Astrocyte (in vitro differentiated cells and primary cell): Measurements from ENCODE around the gene OSBPL2. TPM values are rescaled to one million over a fixed set of nuclear protein-coding genes. Genes with fewer than 3 reads are reported as not detected.

Source experiments
- DNase-seq: peaks from one replicate; pipeline ENCODE4 v3.0.0-alpha.2; 2010; ENCODE audit warnings: low read depth
- FAIRE-seq: peaks from 2 replicates; lab custom pipeline; 2011; peaks lifted over from hg19 to GRCh38; lab: Jason Lieb, UNC
- H2AFZ ChIP-seq: 2 replicates; pipeline ENCODE4 v1.6.0; 2012; ENCODE audit warnings: low read depth, low read length, inconsistent platforms
- H3K27ac ChIP-seq: 2 replicates; pipeline ENCODE4 v1.5.1; 2011; ENCODE audit warnings: low read depth, low read length, inconsistent platforms
- H3K27me3 ChIP-seq: 2 replicates; pipeline ENCODE4 v1.6.0; 2011; ENCODE audit warnings: low read length, inconsistent platforms; ENCODE audit not compliant: insufficient read depth
- H3K36me3 ChIP-seq: 2 replicates; pipeline ENCODE4 v1.5.1; 2011; ENCODE audit warnings: low read length, inconsistent platforms; ENCODE audit not compliant: insufficient read depth
- H3K4me1 ChIP-seq: 2 replicates; pipeline ENCODE4 v1.5.1; 2011; ENCODE audit warnings: low read length, inconsistent platforms; ENCODE audit not compliant: insufficient read depth
- H3K4me2 ChIP-seq: 2 replicates; pipeline ENCODE4 v1.6.0; 2012; ENCODE audit warnings: low read length, inconsistent platforms
- H3K4me3 ChIP-seq: 2 replicates; pipeline ENCODE4 v1.5.1; 2011; ENCODE audit warnings: low read depth, mild to moderate bottlenecking, low read length, inconsistent platforms; ENCODE audit not compliant: insufficient read depth
- H3K79me2 ChIP-seq: 2 replicates; pipeline ENCODE4 v1.6.0; 2012; ENCODE audit warnings: mild to moderate bottlenecking, low read length, inconsistent platforms; ENCODE audit not compliant: insufficient read depth
- H3K9ac ChIP-seq: 2 replicates; pipeline ENCODE4 v1.6.0; 2012; ENCODE audit warnings: mild to moderate bottlenecking, low read length, inconsistent platforms
- H3K9me3 ChIP-seq: 2 replicates; pipeline ENCODE4 v1.5.1; 2012; ENCODE audit warnings: low read depth, mild to moderate bottlenecking, low read length, inconsistent platforms; ENCODE audit not compliant: insufficient read depth
- H4K20me1 ChIP-seq: 2 replicates; pipeline ENCODE4 v1.6.0; 2012; ENCODE audit warnings: low read length, inconsistent platforms; ENCODE audit not compliant: insufficient read depth
- H3K27ac Mint-ChIP-seq: one replicate; pipeline ENCODE4 v1.8.0; 2021; ENCODE audit warnings: mild to moderate bottlenecking, mixed read lengths; ENCODE audit not compliant: unreplicated experiment
- H3K27me3 Mint-ChIP-seq: one replicate; pipeline ENCODE4 v1.8.0; 2021; ENCODE audit warnings: low read depth, mixed read lengths; ENCODE audit not compliant: unreplicated experiment
- H3K36me3 Mint-ChIP-seq: one replicate; pipeline ENCODE4 v1.8.0; 2021; ENCODE audit warnings: low read depth, mixed read lengths; ENCODE audit not compliant: unreplicated experiment
- H3K4me1 Mint-ChIP-seq: one replicate; pipeline ENCODE4 v1.8.0; 2021; ENCODE audit warnings: low read depth, mixed read lengths; ENCODE audit not compliant: unreplicated experiment
- H3K4me3 Mint-ChIP-seq: one replicate; pipeline ENCODE4 v1.8.0; 2021; ENCODE audit warnings: mild to moderate bottlenecking, moderate library complexity, mixed read lengths; ENCODE audit not compliant: unreplicated experiment
- H3K9me3 Mint-ChIP-seq: one replicate; pipeline ENCODE4 v1.8.0; 2021; ENCODE audit warnings: mild to moderate bottlenecking, mixed read lengths; ENCODE audit not compliant: unreplicated experiment
- EZH2 ChIP-seq: IDR thresholded peaks from 2 replicates; pipeline ENCODE4 v1.6.1; 2012; ENCODE audit warnings: mild to moderate bottlenecking, low read length, inconsistent platforms; ENCODE audit not compliant: insufficient read depth
- total RNA-seq: library from RNA; stranded (reverse); gene quantifications from 2 replicates; pipeline ENCODE4 v1.2.1, GENCODE V29; 2021
- TF ChIP-seq, protein P1 (sequence below): IDR thresholded peaks from 2 replicates; pipeline ENCODE4 v1.5.1; 2011; ENCODE audit warnings: low read depth, mild to moderate bottlenecking, inconsistent platforms, low read length, moderate library complexity; ENCODE audit not compliant: insufficient read depth

Gene OSBPL2
- total RNA-seq, 1 donor from 2014 or later: 60.3 TPM

DNA sequence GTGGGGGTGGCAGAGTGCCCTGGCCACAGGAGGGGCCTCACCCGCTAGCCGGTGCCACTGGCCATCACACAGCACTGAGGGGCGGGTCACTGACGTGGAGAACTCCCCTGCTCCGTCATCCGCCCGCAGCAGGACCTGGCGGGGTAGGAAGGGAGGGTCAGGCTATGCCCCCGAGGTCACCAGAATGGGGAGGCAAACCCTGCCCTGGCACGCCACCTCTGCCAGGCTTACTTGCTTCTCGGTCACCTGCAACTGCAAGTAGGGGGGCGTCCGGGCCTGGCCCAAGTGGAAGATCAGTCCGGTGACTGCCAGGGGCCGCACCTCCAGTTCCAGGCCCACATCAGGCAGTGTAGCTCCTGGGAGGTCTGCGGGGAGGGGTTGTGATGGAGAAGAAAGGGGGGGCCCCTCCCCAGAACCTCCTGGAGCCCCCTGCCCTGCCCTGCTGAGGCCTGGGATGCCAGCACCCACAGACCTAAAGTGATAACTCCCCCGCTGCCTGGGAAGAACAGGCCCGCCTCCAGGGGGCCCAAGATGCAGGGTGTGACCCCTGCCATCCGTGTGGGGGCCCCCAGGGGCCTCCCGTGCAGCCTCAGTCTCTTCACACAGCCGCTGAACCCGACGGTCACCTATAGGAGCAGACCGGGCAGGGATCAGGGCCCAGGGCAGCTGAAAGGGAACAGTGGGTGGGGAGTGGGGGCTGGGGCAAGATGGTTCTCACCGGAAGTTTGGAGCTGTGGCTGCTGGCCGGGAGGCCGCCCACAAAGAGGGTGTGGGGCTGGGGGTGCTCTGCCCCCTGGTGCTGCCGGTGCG lies 71.8 kb downstream of the OSBPL2 start:
- Mint-ChIP-seq H3K27ac (no peak overlapping the region), H3K4me3 (no peak overlapping the region), H3K27me3 (no peaks in the 10 kb centered on the region), H3K4me1 (peaks cover 3% of the 10 kb centered on the region), H3K36me3 (peaks cover 2% of the 10 kb centered on the region), H3K9me3 (no peaks in the 10 kb centered on the region)
- Histone ChIP-seq H3K79me2 (peaks cover 27% of the 10 kb centered on the region), H3K9me3 (no peaks in the 10 kb centered on the region), H3K9ac (no peak overlapping the region), H4K20me1 (peaks cover 38% of the 10 kb centered on the region), H3K4me2 (no peak overlapping the region), H3K27ac (no peak overlapping the region), H3K36me3 (peaks cover 10% of the 10 kb centered on the region), H3K27me3 (no peaks in the 10 kb centered on the region), H2AFZ (no peak overlapping the region), H3K4me1 (peaks cover 7% of the 10 kb centered on the region), H3K4me3 (no peak overlapping the region)
- TF ChIP-seq, protein P1, sequence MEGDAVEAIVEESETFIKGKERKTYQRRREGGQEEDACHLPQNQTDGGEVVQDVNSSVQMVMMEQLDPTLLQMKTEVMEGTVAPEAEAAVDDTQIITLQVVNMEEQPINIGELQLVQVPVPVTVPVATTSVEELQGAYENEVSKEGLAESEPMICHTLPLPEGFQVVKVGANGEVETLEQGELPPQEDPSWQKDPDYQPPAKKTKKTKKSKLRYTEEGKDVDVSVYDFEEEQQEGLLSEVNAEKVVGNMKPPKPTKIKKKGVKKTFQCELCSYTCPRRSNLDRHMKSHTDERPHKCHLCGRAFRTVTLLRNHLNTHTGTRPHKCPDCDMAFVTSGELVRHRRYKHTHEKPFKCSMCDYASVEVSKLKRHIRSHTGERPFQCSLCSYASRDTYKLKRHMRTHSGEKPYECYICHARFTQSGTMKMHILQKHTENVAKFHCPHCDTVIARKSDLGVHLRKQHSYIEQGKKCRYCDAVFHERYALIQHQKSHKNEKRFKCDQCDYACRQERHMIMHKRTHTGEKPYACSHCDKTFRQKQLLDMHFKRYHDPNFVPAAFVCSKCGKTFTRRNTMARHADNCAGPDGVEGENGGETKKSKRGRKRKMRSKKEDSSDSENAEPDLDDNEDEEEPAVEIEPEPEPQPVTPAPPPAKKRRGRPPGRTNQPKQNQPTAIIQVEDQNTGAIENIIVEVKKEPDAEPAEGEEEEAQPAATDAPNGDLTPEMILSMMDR: no peak
- TF ChIP-seq EZH2: no peak
- FAIRE-seq (no peak), DNase-seq (no peak)

DNA sequence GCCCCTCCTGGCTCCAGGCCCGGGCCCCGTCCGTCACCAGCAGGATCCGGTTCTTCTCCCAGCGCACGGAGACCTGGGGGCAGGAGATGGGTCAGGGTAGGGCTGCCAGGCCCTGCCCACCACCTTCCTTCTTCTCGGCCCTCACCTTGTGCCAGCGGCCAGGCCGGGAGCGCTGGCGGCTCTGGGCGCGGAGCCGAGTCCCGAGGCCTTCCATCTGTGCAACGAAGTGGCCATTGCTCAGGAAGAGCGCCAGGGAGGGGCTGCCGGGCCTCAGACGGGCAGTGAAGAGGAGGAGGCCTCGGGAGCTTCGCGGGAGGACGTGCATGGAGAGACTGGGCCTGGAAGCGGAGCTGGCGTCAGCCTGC lies 72.4 kb downstream of the OSBPL2 start:
- H3K4me3 Mint-ChIP-seq: no peak overlapping the region
- H3K4me2 ChIP-seq: no peak overlapping the region
- no peak overlapping the region for H3K9ac ChIP-seq
- no peaks in the 10 kb centered on the region for H3K9me3 ChIP-seq
- H3K36me3 ChIP-seq: peaks cover 10% of the 10 kb centered on the region
- no peak overlapping the region for H3K27ac Mint-ChIP-seq
- no peaks in the 10 kb centered on the region for H3K4me1 Mint-ChIP-seq
- H3K36me3 Mint-ChIP-seq: peaks cover 5% of the 10 kb centered on the region
- H2AFZ ChIP-seq: no peak overlapping the region
- no peaks in the 10 kb centered on the region for H3K27me3 Mint-ChIP-seq
- no peak for TF ChIP-seq EZH2
- TF ChIP-seq, protein P1: no peak
- FAIRE-seq (no peak), DNase-seq (no peak)
- H3K27ac ChIP-seq: no peak overlapping the region
- H3K79me2 ChIP-seq: peaks cover 21% of the 10 kb centered on the region
- H3K4me3 ChIP-seq: no peak overlapping the region
- peaks cover under 1% of the 10 kb centered on the region for H3K4me1 ChIP-seq
- H3K27me3 ChIP-seq: no peaks in the 10 kb centered on the region
- H3K9me3 Mint-ChIP-seq: no peaks in the 10 kb centered on the region
- peaks cover 32% of the 10 kb centered on the region for H4K20me1 ChIP-seq

DNA sequence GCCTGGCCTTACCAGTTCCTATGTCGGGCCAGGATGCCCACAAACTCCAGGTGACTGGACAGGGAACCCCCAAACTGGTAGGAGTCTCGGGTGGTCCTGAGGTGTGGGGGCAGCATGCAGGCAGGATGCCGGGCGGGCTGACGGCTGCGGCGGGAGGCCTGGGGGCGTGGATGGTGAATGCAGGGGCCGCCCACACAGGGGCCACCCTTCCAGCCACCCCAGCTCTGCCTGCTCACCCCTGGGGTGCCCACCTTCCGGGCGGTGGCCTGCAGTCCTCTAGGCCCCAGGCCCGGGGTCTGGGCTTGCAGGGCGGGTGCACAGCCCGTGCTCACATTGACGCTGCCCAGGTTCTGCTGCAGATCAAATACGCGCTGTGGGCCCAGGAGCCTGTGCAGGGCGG lies 72.8 kb downstream of the OSBPL2 start:
- Mint-ChIP-seq H3K27me3 (no peaks in the 10 kb centered on the region), H3K4me3 (no peak overlapping the region), H3K36me3 (peaks cover 9% of the 10 kb centered on the region), H3K27ac (no peak overlapping the region), H3K4me1 (no peaks in the 10 kb centered on the region), H3K9me3 (no peaks in the 10 kb centered on the region)
- DNase-seq (no peak), FAIRE-seq (no peak)
- Histone ChIP-seq H3K9me3 (no peaks in the 10 kb centered on the region), H3K79me2 (peaks cover 17% of the 10 kb centered on the region), H3K4me1 (no peaks in the 10 kb centered on the region), H3K9ac (no peak overlapping the region), H3K27ac (no peak overlapping the region), H4K20me1 (peaks cover 28% of the 10 kb centered on the region), H3K27me3 (no peaks in the 10 kb centered on the region), H3K4me2 (no peak overlapping the region), H3K4me3 (no peak overlapping the region), H3K36me3 (peaks cover 10% of the 10 kb centered on the region), H2AFZ (no peak overlapping the region)
- TF ChIP-seq, protein P1: no peak
- TF ChIP-seq EZH2: no peak
